NT2/D1 (cell line): Measurements from ENCODE around the gene FREY1.

ENCODE experiments used
- SUZ12 ChIP-seq: IDR thresholded peaks from 2 replicates; pipeline ENCODE4 v1.6.1; 2011; ENCODE audit not compliant: insufficient read length, insufficient read depth; ENCODE audit errors: extremely low read depth
- YY1 ChIP-seq: IDR thresholded peaks from 2 replicates; pipeline ENCODE4 v1.6.1; 2011; ENCODE audit not compliant: insufficient read length, insufficient read depth
- ZNF274 ChIP-seq: IDR thresholded peaks from 2 replicates; pipeline ENCODE4 v1.6.1; 2011; ENCODE audit warnings: mild to moderate bottlenecking, low read depth, low read length

- TF ChIP-seq SUZ12, result no peak
- TF ChIP-seq YY1, result no peak
- TF ChIP-seq ZNF274, result no peak
These were observed 9.5 kb downstream of the FREY1 start for GRCh38 chr11:45897556-45897955.
